Kidney (tissue), 14 donors: ENCODE data around the gene HTRA3. TPM values are rescaled to one million over a fixed set of nuclear protein-coding genes. Genes with fewer than 3 reads are reported as not detected.

Experiments used
- DNase-seq, 5 donors: peaks; one replicate each; pipeline ENCODE4 v3.0.0-alpha.2; 2013 to 2020
- FAIRE-seq: peaks from 2 replicates; lab custom pipeline; 2012; peaks lifted over from hg19 to GRCh38; lab: Jason Lieb, UNC
- H3K27ac ChIP-seq, 2 donors: one replicate each; pipeline ENCODE4 v1.7.0; 2013; ENCODE audit warnings: low read depth in 2 of 2, low read length in 2 of 2, inconsistent platforms in 1 of 2
- H3K27me3 ChIP-seq: one replicate; pipeline ENCODE4 v1.7.1; 2013; ENCODE audit warnings: low read length, inconsistent platforms; ENCODE audit not compliant: control insufficient read depth, insufficient read depth
- H3K36me3 ChIP-seq, 3 donors: one replicate each; pipeline versions ENCODE4 v1.7.0 to v1.7.1; 2013; ENCODE audit warnings: low read length in 3 of 3, control low read depth in 1 of 3, inconsistent platforms in 1 of 3; ENCODE audit not compliant: insufficient read depth in 3 of 3, control insufficient read depth in 2 of 3
- H3K4me1 ChIP-seq, 3 donors: one replicate each; pipeline versions ENCODE4 v1.7.0 to v1.7.1; 2013; ENCODE audit warnings: low read length in 3 of 3, inconsistent platforms in 1 of 3, low read depth in 1 of 3; ENCODE audit not compliant: control insufficient read depth in 2 of 3, insufficient read depth in 2 of 3
- H3K4me3 ChIP-seq, 3 donors: one replicate each; pipeline versions ENCODE4 v1.7.0 to v1.8.1; 2013; ENCODE audit warnings: low read length in 3 of 3, control low read depth in 1 of 3, inconsistent platforms in 1 of 3
- H3K9ac ChIP-seq, 3 donors: one replicate each; pipeline versions ENCODE4 v1.7.0 to v1.7.1; 2013; ENCODE audit warnings: low read length in 3 of 3, control low read depth in 1 of 3, inconsistent platforms in 1 of 3
- H3K9me3 ChIP-seq, 3 donors: one replicate each; pipeline versions ENCODE4 v1.7.0 to v1.7.1; 2013; ENCODE audit warnings: low read length in 3 of 3, control low read depth in 1 of 3, inconsistent platforms in 1 of 3; ENCODE audit not compliant: control insufficient read depth in 2 of 3, insufficient read depth in 1 of 3
- intact Hi-C: fragments of 100-400 bp; cut with DNase I; formaldehyde crosslinking; loops from one replicate; pipeline ENCODE4 v1.11.1; 2022
- polyA plus RNA-seq: library from polyadenylated mRNA; stranded (reverse); fragments of 350-450 nt; fragmentation: Illumina TruSeq; extraction: RNeasy Lipid Tissue Mini Kit (QIAGEN cat#74804); gene quantifications from one replicate; pipeline ENCODE4 v1.2.3, GENCODE V29; 2014; ENCODE audit warnings: low read depth, low replicate concordance; ENCODE audit not compliant: insufficient read depth
- total RNA-seq: library from RNA; stranded (reverse); fragmentation: NEBNext Ultra II Directional; extraction: Animal tissue kit (Norgen Biotek cat#: 25700); gene quantifications from one replicate; pipeline ENCODE4 v1.2.1, GENCODE V29; 2021
- TF ChIP-seq, protein P1 (sequence below): IDR thresholded peaks from 3 replicates; pipeline ENCODE4 v1.5.1; 2012; ENCODE audit warnings: mild to moderate bottlenecking, moderate library complexity, borderline replicate concordance; ENCODE audit not compliant: insufficient read depth; ENCODE audit errors: extremely low read depth
- donor health status: control.
- donor health status: control.
- donor health status: control.
- donor health status: control.
- donor health status: control.
- donor health status: DM: yes; HTN: yes; CAD: no.
- donor health status: Normal renal cell carcinoma (clear cell type).

The HTRA3 gene
- total and polyA plus RNA-seq, 2 donors from 2014 or later = 1.7 to 6.5 TPM

DNA sequence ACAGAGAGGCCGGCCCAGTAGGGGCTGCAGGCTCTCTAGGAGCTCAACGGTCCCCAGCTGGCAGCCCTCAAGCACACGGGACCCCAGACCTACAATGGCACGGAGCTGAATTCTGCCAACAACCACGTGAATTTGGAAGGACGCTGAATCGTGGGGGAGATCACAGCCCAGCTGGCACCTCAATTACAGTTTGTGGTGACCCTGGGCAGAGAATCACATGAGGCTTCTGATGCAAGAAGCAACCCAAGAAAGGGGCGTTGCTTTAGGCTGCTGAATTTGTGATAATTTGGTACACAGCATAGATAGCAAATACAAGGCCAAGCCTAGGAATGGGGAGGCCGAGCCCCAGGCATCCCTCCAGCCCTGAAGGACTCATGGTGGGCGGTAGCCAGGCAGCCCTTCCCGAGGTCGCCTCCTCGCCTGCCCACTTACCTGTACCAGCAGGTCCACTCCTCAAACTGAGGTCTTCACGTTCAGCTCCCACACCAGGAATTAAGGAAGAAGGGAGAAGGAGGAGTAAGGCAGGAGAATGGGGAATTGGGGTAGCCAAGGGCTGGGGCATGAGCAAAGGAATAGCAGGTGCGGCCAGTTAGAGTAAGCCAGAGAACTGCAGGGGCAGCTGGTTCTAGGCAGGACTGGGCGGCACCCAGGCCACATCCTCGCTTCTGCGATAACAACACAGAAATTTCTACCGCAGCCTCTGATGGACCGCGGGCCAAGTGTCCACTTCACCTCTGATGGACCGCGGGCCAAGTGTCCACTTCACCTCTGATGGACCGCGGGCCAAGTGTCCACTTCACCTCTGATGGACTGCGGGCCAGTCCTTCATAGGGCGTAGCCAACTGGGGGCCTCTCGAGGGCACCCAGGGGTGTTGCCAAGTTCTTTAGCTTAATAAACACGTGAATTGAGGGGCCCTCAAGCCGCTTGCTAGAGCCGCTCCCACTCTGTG is 23.4 kb upstream of the HTRA3 start:
- Histone ChIP-seq H3K4me3 (no peak overlapping the region), H3K36me3 (peaks cover 0 to 6% (median 0%) of the 10 kb centered on the region in 3 donors), H3K4me1 (peaks cover 0 to 6% (median 4%) of the 10 kb centered on the region in 3 donors), H3K9ac (no peak overlapping the region), H3K9me3 (no peaks in the 10 kb centered on the region), H3K27me3 (no peaks in the 10 kb centered on the region), H3K27ac (no peak overlapping the region)
- FAIRE-seq (no peak), DNase-seq (peak in 1 of 5 donors; percentile 67)
- intact Hi-C loops = loop anchor here (10.0 kb wide), 1 partner anchor 159 kb away; no protein-coding TSS in a partner anchor
- TF ChIP-seq, protein P1, sequence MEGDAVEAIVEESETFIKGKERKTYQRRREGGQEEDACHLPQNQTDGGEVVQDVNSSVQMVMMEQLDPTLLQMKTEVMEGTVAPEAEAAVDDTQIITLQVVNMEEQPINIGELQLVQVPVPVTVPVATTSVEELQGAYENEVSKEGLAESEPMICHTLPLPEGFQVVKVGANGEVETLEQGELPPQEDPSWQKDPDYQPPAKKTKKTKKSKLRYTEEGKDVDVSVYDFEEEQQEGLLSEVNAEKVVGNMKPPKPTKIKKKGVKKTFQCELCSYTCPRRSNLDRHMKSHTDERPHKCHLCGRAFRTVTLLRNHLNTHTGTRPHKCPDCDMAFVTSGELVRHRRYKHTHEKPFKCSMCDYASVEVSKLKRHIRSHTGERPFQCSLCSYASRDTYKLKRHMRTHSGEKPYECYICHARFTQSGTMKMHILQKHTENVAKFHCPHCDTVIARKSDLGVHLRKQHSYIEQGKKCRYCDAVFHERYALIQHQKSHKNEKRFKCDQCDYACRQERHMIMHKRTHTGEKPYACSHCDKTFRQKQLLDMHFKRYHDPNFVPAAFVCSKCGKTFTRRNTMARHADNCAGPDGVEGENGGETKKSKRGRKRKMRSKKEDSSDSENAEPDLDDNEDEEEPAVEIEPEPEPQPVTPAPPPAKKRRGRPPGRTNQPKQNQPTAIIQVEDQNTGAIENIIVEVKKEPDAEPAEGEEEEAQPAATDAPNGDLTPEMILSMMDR = no peak

DNA sequence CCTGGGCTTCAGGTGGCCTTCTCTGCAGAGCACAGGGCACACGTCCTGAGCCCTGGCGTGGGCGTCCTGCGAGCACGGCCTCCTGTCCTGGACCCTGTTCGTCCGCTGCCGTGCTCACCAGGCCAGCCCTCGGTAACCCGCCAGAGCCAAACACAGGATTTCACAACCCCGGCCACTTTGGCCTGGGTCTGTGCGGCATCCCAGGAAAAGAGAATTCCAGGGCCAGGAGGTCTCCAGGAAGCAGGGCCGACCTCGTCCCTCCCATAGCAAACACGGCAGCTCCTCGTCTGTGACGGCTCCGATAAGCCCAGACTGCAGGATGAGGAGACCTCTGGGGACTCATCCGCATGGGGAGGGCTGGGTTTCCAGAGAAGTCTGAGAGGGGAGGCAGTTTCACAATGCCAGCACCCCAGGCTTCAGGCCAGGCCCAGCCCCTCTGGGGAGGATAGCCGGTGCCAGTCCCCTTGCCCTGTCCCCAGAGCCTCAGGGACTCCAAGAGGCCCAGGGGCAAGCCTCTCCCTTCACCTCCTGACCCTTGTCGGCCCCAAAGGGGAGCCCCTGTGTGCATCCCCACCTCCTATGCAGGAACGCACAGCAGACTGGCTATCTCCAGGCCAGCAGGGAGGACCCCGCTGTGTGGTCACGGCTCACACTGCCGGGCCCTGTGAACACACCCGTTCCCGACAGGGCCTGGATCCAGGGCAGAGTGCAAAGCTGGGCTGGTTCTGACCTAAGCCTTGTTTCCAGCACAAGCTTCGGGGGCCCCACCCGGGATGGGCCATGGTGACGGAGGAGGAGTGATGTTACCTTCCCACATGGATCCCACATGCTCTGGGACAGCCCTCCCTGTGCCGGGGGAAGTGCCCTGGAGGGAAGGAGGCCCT is 22.3 kb upstream of the HTRA3 start:
- H3K36me3 ChIP-seq = peaks cover 0 to 6% (median 0%) of the 10 kb centered on the region in 3 donors
- H3K9me3 ChIP-seq = no peaks in the 10 kb centered on the region
- intact Hi-C loops = loop anchor here (10.0 kb wide), 1 partner anchor 158 kb away; no protein-coding TSS in a partner anchor
- no peak overlapping the region for H3K4me3 ChIP-seq
- no peak for FAIRE-seq
- DNase-seq = peak in 2 of 5 donors; percentile 31 to 74
- no peak overlapping the region for H3K9ac ChIP-seq
- TF ChIP-seq, protein P1 = no peak
- peak overlapping the region; percentile 22 to 41 for H3K27ac ChIP-seq
- H3K4me1 ChIP-seq = peaks cover 0 to 6% (median 4%) of the 10 kb centered on the region in 3 donors
- no peaks in the 10 kb centered on the region for H3K27me3 ChIP-seq

DNA sequence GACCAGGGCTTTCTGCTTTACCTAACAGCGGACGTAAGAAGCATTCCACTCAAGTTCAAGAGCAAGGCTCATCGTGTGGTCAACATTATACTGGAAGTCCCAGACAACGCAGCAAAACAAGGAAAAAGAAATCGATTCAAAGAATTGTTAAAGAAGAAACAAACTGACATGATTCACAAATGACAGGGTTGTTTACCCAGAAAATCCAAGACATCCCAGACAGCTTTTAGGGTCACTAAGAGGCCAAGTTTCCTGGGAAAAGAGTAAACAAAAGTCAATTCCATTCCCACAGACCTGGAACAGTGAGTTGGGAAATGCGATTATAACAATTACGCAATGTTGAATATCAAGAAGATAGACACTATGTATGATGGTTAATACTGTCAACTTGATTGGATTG is 21.5 kb upstream of the HTRA3 start:
- Histone ChIP-seq H3K27me3 (no peaks in the 10 kb centered on the region), H3K9ac (no peak overlapping the region), H3K36me3 (no peaks in the 10 kb centered on the region), H3K4me3 (no peak overlapping the region), H3K9me3 (no peaks in the 10 kb centered on the region), H3K4me1 (peaks cover 0 to 5% (median 4%) of the 10 kb centered on the region in 3 donors), H3K27ac (peak overlapping the region; percentile 22 to 41)
- TF ChIP-seq, protein P1 = no peak
- FAIRE-seq = no peak
- no peak for DNase-seq
- intact Hi-C loops = loop anchor here (10.0 kb wide), 1 partner anchor 157 kb away; no protein-coding TSS in a partner anchor
